CD4-positive, alpha-beta T cell treated with Interferon alpha-2 for 1 hour (primary cell): ENCODE measurements around the gene VPS13D.
"Not testable (repeated sequence)": the region's sequence is repeated elsewhere in the genome, so short reads cannot be mapped to it uniquely, and the experiment has no call there.

ENCODE experiments used
- DNase-seq, 2 donors: peaks; one replicate each; pipeline ENCODE4 v3.0.0-alpha.2; 2020 to 2022

Gene VPS13D

DNA sequence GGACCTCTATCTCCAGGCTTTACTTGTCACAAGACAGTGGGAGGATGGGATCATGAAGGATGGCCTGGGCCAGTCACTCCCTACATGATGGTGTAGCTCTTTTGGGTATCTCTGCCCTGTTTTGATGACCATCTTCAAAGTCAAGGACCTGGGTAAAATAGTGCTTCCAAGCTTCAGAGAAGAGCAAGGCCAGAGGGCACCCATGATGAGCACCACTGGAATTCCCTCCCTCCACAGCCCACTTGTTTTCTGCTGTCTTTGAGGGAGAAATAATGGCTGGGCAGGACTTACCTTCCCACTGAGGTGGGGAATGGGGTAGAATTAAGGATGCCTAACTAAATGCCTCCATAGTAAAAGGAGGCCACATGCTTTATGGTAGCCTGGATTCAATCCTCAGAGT is 222.4 kb downstream of the VPS13D start:
- DNase-seq = no peak

DNA sequence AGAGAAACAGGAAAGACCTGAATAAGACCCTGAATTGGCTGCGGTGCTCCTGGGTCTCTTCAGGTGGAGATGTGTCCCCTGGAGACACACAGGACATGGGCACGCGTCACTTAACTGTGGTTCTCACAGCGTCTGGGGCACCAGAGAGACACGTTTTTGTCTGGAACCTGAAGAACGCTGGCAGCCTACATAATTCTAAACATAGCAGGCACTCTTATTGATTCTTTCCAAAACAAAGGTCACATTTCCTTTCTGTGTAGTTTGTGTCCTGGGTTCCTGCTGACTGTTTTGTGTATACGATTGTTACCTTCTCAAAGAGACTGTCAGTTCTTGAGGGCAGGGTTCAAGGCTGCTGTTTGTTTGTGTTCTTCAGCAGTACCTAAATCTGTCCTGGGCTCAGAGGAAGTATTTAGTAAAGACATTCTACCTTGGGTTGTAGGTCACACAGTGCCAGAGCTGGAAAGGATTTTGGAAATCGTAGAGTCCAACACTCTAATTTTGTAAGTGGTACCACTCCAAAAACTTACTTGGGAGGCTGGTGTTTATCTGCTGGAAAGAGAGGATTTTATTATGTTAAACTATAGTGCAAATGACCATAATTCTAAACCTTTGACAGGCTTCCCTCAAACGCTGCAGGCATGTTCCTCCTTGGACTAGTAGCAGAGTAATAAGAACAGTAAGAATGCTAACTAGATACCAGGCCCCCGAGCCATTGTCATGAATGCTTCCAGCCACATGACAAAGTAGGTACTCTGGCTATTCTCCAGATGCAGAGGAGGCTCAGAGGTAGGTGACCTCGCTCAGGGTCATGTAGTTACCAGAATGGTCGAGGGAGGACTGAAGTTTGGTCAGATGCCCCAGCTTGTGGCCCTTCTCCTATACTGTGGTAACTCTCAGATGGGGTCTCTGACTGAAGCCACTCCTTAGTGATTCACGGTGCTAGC is 223.8 kb downstream of the VPS13D start:
- DNase-seq = no peak

DNA sequence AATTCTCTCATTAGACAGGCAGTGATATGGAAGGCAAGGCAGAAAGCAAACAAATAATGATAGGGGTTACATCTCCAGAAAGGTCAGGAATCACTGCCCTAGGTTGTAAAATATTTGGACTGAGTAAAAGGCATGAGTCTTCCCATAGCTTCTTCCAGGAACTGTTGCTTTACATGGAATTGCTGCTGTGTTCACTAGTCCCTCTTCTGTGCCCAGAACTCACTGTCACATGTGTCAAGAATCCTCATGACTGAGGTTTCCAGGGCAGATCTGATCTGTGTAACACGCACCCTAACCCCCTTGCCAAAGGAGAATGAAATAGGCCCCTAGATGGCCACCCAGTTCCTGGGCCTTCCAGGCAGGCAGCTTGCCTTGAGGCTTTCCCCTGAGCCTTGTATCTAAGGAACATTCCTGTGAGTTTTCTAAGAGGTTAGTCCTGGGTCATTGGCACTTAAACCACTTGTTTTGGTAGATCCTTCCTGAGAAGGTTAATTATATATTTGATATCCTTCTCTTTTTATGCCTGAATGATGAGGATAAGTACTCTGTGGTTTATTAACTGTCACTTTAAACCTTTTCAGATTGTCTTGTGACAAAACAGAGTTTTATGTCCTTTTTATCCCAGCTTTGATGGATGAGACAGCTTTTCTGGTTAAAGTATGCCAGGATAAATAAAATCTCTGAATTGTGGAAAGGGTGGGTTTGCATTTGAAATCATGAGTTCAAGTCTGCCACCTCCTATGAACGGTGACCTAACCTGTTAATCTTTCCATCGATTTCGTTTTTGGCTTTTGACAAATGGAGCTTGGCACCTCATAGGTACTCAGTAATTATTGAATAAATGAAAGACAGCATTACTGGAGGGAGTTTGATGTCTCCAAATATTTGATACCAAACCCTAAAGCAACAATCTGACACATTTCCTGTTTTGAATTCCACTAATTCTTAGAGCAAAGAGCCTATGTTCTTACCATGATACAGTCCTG is 224.9 kb downstream of the VPS13D start:
- no peak for DNase-seq

DNA sequence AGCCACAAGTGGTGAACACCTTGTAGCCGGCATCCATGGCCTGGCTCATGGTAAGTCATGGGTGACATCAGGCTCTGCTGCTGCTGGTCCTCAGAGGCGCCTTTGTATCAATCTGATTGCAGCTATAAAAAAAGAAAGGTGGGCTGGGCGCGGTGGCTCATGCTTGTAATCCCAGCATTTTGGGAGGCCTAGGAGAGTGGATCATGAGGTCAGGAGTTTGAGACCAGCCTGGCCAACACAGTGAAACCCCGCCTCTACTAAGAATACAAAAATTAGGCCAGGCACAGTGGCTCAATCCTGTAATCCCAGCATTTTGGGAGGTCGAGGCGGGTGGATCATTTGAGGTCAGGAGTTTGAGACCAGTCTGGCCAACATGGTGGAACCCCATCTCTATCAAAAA is 226.3 kb downstream of the VPS13D start:
- not testable (repeated sequence) for DNase-seq

DNA sequence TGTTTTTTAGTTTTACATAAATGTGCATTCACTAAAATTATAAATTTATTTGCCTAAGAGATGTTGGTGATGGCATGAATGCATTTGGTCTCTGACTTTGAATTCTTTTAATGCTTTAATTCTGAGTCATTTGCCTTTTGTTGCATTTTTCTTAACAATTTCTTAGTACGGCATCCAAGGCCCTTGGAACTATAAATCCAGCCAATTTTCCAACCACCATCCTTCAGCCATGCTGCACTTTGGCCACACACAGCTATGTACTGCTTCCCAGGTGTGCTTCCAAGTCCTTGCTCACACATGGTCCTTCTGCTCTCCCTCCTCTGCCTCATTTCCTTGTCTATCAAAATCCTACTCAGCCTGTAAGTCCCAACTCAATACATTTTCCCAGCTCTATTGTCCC is 227.1 kb downstream of the VPS13D start:
- no peak for DNase-seq

DNA sequence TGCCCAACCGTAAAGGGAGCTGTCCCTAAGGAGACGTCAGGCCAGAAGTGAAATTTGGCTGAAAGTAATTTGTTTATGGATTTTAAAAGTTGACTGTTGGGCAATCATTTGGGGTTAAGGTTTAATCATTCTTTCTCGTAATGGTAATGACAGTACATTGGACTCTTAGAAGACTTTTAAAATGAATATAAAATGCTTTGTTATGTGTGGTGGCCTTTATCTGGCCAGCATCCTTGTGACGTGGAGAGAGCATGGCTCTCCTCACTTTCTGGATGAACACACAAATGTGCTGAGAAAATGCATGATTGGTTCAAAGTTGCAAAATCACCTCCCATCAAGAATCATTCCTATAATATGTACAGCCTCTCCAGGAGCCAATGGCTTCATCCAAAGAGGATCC is 227.9 kb downstream of the VPS13D start:
- no peak for DNase-seq

DNA sequence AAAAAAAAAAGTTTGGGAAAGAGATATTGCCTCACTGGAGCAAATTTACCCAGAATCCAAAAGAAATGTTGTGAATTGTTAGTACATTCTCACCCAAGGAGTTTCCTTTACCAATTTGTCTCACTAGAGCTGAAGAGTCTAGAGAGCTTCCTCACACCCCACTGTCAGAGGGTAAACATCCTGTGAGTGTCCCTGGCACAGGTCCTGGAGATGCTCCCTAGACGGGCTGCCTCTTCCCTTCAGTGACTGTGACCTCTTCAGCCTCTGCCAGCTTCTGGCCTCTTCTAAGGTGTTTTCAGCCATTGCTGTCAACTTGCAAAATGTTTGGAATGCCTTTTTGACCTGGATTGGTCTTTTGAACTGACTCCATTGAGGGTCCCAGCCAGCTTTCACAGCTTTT is 228.7 kb downstream of the VPS13D start:
- no peak for DNase-seq

DNA sequence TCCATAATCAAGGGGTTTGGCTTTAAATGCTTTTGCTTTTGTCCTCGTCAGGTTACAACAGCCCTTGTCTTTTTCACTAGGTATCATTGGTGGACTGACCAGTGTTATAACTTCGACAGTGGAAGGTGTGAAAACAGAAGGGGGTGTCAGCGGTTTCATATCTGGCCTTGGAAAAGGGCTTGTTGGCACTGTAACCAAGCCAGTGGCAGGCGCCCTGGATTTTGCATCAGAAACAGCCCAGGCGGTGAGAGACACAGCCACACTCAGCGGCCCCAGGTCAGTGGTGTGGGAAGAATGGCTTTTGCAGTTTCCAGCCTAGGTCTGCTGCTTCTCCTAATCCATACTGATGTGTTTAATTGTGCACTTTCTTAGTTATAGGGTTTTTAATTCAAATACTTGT is 230.3 kb downstream of the VPS13D start:
- no peak for DNase-seq

DNA sequence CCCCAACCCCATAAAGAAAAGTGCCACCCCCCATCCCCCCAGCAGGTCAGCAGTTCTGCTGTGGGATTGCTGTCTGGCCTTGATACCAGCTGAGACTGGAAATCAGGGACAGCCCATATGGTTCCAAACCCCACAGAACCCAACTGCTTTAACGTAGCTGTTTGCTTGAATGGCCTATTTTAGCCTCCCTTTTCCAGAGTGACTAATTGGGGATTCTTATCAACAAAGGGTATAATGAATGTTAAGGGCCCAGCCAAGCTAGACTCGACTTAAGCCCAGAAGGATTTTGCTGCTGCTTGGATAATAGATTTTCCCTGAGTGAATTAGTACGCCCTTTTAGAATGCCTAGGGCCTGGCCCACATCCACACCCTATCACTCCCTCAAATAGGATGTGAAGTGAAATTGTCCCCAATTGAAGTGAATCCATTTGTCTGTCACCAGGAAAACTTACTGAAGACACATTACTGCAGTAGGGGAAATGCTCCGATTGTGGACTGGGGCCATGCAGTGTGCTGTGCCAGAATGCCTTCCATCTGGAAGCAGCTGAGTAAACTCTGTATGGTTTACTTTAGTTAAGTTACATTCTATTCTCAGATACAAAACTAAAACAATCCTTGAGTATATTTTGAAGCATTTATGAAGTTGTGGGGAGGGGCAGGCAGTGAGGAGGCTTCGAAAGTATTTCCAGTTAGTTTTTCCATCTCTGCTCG is 231.2 kb downstream of the VPS13D start:
- no peak for DNase-seq

DNA sequence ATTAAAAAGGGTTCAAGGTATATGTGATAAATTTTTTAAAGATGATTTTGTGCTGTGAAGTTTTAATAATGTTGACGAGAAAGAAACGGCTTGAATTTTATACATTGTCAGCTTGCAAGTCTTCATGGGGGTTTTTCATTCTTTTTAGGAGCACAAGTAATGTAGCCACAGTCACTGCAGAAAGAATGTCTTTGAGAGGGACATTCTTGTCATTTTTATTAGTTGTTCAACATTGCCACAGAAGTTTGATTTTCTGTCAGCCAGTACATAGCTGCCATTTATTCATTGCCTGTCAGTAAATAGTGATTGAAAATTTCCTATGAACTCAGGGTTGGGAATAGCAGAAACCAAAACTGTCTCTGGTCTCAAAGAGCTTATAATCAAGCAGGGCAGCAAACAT is 231.9 kb downstream of the VPS13D start:
- no peak for DNase-seq

DNA sequence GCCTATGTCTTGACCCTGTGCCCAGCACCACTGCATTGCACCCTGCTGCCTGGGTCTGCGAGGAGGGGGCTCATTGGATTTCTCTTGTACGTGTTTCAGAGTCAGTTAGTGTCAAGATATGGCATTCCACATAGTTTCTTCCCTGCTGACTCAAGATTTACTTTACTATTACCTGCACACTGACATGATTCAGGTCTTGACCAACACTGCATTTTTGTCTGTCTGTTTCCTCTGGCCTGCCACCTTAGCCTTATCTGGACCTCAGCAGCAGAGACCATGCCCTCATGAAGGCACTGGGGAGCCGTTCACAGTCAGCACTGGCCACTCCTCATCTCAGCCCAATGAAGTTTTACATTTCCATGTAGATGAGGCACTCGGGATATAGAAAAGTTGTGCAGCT is 232.8 kb downstream of the VPS13D start:
- no peak for DNase-seq

DNA sequence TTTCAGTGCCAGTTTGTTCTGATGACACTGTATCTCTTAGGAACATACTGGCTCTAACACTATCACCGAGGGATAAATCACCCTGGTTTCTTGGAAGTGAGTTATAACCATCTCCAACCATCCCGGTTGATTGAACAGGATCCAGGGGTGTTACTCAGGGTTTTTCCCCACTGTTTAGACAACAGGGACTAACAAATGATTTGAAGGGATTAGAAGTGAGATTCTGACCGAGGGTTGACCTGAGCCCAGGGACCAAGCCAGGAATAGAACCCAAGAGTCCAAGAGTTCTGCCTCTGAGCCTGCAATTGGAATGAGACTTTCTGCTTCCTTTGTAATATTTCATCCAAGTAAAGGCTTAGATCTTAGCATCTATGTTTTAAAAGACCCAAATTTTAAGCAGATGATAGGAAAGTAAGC is 234.2 kb downstream of the VPS13D start:
- DNase-seq = no peak

DNA sequence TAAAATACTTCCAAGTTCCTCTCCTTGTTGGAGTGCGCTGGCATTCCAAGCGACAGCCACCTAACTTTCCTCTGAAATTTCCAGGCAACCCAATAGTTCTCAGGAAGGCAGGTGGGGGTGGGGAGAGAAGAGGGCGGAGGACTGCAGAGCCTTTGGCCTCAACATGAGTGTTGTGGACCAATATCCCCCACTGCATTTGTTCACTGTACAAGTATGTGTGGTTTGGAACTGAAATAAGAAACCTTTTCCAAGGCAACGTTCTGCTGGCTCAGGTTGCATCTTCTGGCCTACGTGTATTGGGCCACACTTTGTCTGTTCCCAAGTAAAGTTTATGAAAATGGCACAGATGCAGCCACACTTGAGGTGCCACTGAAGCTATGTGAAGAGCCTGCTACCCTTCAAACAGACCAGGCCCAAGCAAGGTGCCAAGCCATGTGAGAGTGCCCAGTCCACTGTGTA is 234.8 kb downstream of the VPS13D start:
- DNase-seq = no peak

DNA sequence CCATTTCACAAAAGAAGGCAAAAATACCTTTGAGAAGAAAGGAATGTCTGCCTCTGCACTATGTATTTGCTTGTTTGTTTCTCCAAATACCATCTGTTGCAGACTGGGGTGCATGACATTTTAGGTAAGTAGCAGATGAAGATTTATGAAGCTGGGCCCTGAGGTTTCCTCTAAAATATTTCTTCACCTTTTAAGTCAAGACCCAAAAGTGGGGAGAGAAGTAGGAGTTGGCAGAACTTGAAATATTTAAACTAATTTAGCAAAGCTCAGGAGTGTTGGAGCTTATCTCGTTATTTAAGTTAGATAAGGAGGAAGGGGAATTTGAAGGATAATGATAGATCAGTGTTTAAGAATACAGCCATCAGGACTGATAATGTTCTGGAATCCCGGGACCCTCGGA is 235.3 kb downstream of the VPS13D start:
- DNase-seq = no peak

DNA sequence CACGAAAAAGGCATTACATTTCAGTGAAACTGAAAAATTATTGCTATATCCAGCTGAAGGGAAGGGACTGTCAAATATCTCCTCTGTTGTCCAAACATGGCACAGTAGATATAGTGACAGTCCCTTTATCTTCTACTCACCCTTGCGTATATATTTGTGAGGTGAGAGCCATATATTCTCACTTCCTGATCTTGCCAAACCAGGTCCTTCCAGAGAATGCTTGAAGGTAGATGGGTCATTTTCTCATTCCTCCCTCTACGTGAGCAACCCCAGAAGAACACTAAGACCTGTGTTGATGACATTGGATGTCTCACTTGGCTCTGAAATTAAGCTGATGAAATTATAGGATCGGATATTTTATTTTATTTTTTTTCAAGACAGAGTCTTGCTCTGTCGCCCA is 237.0 kb downstream of the VPS13D start:
- DNase-seq = no peak

DNA sequence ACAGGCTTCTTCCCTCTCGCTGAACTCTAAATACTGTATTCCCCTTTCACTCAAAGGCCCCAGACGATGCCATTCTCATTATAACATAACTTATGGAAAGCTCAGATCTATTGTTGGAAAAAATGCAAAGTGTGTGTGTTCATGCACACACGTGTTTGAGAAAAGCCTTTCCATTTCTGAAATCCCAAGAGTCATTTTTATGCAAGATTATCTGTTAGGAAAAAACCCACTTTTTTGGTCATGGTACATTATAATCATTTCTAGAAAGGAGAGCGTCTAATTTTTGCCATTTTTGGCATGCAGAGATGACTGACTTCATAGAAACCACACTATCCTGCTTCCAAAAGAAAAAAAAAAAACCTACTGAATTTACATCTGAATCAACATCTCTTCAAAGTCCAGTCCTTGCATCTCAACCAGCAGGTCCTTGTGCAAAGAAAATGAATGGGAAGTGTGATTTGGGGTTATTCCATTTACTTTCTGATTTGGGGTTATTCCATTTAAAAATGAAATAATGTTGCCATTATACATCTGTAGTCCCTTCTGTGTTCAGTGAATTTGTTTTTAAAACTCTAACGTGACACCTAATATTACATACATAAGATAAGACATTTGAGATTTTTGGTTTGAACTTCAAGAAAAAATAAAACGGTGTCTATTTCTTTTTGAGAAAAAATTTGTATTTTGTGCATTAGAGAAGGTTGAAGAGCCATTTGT is 237.9 kb downstream of the VPS13D start:
- no peak for DNase-seq

DNA sequence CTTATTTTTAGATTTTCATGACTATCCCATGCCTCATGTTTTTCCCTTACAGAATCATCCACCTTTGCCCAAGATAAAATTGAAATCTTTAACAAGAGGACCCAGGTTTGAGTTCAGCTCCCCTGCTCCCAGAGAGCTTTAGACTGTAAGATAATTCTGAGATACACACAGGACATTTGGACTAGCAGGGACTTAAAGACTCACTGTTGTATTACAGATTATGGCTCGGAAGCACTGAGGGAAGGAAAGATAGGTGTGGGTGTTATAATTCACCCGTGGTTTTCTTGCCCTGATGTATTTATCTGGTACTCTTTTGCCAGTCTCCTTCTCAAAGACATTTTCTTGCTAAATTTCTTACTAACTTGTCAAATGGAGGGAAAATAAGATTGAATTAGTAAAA is 238.5 kb downstream of the VPS13D start:
- DNase-seq = no peak

DNA sequence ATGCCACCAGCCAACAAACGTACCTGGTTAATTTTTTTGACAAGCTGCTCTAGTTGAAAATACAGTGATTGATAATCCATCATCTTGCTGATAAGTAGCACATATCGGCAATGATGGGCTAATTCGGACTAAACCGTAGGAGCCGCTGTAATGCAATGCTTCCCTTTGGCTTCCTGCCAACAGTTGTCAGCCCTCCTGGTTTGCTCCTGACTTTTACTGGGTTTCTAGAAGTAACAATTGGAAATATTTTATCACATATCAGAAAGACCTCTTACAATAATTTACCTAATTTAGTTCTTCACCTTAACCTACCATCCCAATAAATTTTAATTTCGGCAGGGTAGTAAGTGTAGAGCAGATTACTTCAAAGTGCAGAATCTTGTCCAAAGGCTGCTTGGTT is 239.7 kb downstream of the VPS13D start:
- no peak for DNase-seq

DNA sequence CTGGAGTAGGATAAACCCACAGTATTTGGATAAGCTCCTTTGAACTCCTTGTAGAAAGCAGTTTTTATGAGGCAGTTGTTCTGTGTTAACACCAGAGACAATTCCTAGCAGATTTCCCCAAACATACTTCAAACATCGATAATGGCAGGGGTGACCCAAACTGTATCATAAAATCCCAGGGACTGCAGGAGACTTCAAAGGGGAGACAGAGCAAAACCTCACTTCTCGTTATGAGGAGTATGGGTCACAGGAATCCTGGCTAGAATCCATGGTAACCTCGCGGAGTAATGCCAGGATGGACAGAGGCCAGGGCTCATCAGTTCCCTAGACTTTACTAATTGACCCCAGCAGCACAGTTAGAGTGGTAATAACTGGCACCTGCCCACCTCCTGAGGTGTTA is 240.2 kb downstream of the VPS13D start:
- DNase-seq = no peak

DNA sequence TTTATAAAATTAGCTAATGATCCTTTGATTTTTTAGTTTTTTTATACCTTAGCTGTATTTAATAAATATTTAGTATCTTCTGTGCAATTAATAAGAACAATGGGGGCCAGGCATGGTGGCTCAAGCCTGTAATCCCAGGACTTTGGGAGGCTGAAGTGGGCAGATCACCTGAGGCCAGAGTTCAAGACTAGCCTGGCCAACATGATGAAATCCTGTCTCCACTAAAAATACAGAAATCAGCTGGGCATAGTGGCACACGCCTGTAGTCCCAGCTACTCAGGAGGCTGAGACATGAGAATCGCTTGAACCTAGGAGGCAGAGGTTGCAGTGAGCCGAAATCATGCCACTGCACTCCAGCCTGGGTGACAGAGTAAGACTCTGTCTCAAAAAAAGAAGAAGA is 241.1 kb downstream of the VPS13D start:
- DNase-seq = not testable (repeated sequence)

DNA sequence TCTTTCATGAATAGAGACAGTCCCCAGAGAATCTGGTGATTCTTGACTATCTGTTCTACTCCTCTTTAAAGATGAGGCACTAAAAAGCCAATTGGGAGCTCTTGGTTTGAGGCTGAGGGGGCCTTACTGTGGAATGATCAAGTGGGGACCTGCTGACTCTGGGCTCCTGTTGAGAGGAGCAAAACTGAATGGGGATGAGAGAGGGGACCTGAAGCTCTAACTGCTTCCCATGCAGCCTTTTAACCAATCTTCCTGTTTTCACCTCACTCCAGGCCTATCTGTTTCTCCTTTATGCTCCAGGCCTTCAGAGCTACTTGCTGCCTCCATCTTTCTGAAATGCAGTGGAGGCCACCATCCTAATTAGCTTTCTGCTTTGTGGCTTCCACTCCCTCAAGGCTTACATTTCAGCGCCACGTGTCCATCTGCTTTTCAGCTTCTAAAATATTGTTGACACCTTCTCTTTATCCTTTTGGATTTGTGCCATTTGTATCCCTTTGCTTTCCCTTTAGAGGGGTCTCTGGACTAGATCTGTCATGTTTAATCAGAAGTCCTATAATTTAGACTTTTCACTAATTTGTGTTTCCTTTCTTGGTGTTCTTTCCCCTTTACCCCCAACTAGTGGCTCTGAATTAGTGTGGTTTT is 242.4 kb downstream of the VPS13D start:
- no peak for DNase-seq
